Neural cell (in vitro differentiated cells): ENCODE measurements around the gene PLAAT2. TPM values are rescaled to one million over a fixed set of nuclear protein-coding genes. Genes with fewer than 3 reads are reported as not detected.

Experiments
- H2AFZ ChIP-seq: fragments of 200-600, 300-800 bp; sonication (generic), shearing (Covaris generic); 2 replicates; pipeline ENCODE4 v1.6.0; 2014; ENCODE audit warnings: low read depth, mild to moderate bottlenecking, antibody characterized with exemption, low read length, moderate library complexity
- H3F3A ChIP-seq: fragments of 200-600 bp; shearing (Covaris generic); 2 replicates; pipeline ENCODE4 v1.6.1; 2016; ENCODE audit warnings: mild to moderate bottlenecking, moderate library complexity, mixed read lengths, antibody characterized with exemption, low read length; ENCODE audit not compliant: insufficient read depth, poor library complexity, severe bottlenecking
- H3K27ac ChIP-seq: fragments of 200-600, 300-800 bp; sonication (generic), shearing (Covaris generic); 2 replicates; pipeline ENCODE4 v1.5.1; 2014; ENCODE audit warnings: mild to moderate bottlenecking, low read length, moderate library complexity
- H3K27me3 ChIP-seq: fragments of 300-800, 200-600 bp; sonication (generic), shearing (Covaris generic); 2 replicates; pipeline ENCODE4 v1.6.0; 2014; ENCODE audit warnings: mild to moderate bottlenecking, low read depth, low read length, moderate library complexity; ENCODE audit not compliant: insufficient read depth
- H3K36me3 ChIP-seq: fragments of 300-800, 200-600 bp; sonication (generic), shearing (Covaris generic); 2 replicates; pipeline ENCODE4 v1.5.1; 2014; ENCODE audit warnings: mild to moderate bottlenecking, antibody characterized with exemption, low read length, moderate library complexity; ENCODE audit not compliant: insufficient read depth
- H3K4me2 ChIP-seq: fragments of 300-800, 200-600 bp; sonication (generic), shearing (Covaris generic); 2 replicates; pipeline ENCODE4 v1.6.0; 2014; ENCODE audit warnings: mild to moderate bottlenecking, low read length
- H3K4me3 ChIP-seq: fragments of 300-800, 200-600 bp; sonication (generic), shearing (Covaris generic); 2 replicates; pipeline ENCODE4 v1.5.1; 2014; ENCODE audit warnings: mild to moderate bottlenecking, low read length, moderate library complexity
- H3K79me2 ChIP-seq: fragments of 200-600 bp; shearing (Covaris generic); replicated peaks from 2 replicates; pipeline ENCODE4 v1.6.0; 2014; ENCODE audit warnings: mild to moderate bottlenecking, low read length, moderate library complexity; ENCODE audit not compliant: insufficient read depth
- H3K9ac ChIP-seq: fragments of 300-800, 200-600 bp; sonication (generic), shearing (Covaris generic); 2 replicates; pipeline ENCODE4 v1.6.1; 2016; ENCODE audit warnings: mild to moderate bottlenecking, low read length, mixed read lengths
- H3K9me2 ChIP-seq: fragments of 200-600 bp; shearing (Covaris generic); 2 replicates; pipeline ENCODE4 v1.6.1; 2016; ENCODE audit warnings: mild to moderate bottlenecking, low read length, mixed read lengths; ENCODE audit not compliant: insufficient read depth
- H3K9me3 ChIP-seq: fragments of 200-600, 300-800 bp; sonication (generic), shearing (Covaris generic); 2 replicates; pipeline ENCODE4 v1.6.1; 2016; ENCODE audit warnings: mild to moderate bottlenecking, mixed run types, low read length, moderate library complexity, mixed read lengths
- H4K20me1 ChIP-seq: fragments of 200-600 bp; shearing (Covaris generic); 2 replicates; pipeline ENCODE4 v1.6.1; 2016; ENCODE audit warnings: mild to moderate bottlenecking, mixed run types; ENCODE audit not compliant: insufficient read depth
- EP300 ChIP-seq: fragments of 450-650 bp; conservative IDR thresholded peaks from 2 replicates; pipeline ENCODE4 v1.6.1; 2014; ENCODE audit warnings: antibody characterized with exemption, mild to moderate bottlenecking, moderate library complexity; ENCODE audit not compliant: poor library complexity, severe bottlenecking
- EZH2 ChIP-seq: fragments of 200-600, 300-800 bp; shearing (Covaris generic), sonication (generic); IDR thresholded peaks from 2 replicates; pipeline ENCODE4 v1.6.1; 2014; ENCODE audit warnings: antibody characterized with exemption, low read length, borderline replicate concordance, mild to moderate bottlenecking; ENCODE audit not compliant: insufficient read depth, poor library complexity, severe bottlenecking
- MXI1 ChIP-seq: fragments of 450-650 bp; conservative IDR thresholded peaks from 2 replicates; pipeline ENCODE4 v1.6.1; 2014; ENCODE audit warnings: antibody characterized with exemption, mild to moderate bottlenecking; ENCODE audit not compliant: poor library complexity, severe bottlenecking
- POLR2AphosphoS5 ChIP-seq: IDR thresholded peaks from 2 replicates; pipeline ENCODE4 v1.6.1; 2012
- RAD21 ChIP-seq: fragments of 450-650 bp; conservative IDR thresholded peaks from 2 replicates; pipeline ENCODE4 v1.6.1; 2014; ENCODE audit warnings: antibody characterized with exemption, mild to moderate bottlenecking, moderate library complexity
- SMC3 ChIP-seq: fragments of 450-650 bp; conservative IDR thresholded peaks from 2 replicates; pipeline ENCODE4 v1.6.1; 2014; ENCODE audit warnings: antibody characterized with exemption, mild to moderate bottlenecking, moderate library complexity; ENCODE audit not compliant: poor library complexity
- TAF1 ChIP-seq: IDR thresholded peaks from 2 replicates; pipeline ENCODE4 v1.6.1; 2012; ENCODE audit warnings: low read depth
- polyA minus RNA-seq: library from RNA; depleted of rRNA, polyadenylated mRNA; stranded (reverse); fragments of >200 nt; gene quantifications from 2 replicates; pipeline ENCODE4 v1.2.3, GENCODE V29; 2014
- polyA plus RNA-seq: library from polyadenylated mRNA; depleted of rRNA; stranded (reverse); fragments of >200 nt; gene quantifications from 2 replicates; pipeline ENCODE4 v1.2.3, GENCODE V29; 2014
- TF ChIP-seq, protein P1 (sequence below): IDR thresholded peaks from 2 replicates; pipeline ENCODE4 v1.6.1; 2012; ENCODE audit warnings: borderline replicate concordance
- TF ChIP-seq, protein P2 (sequence below): fragments of 450-650 bp; IDR thresholded peaks from 2 replicates; pipeline ENCODE4 v1.5.1; 2014; ENCODE audit warnings: antibody characterized with exemption, mild to moderate bottlenecking, moderate library complexity; ENCODE audit not compliant: poor library complexity, severe bottlenecking

PLAAT2 gene
- polyA plus RNA-seq, result not detected in 2 replicates
- not detected in 2 replicates for polyA minus RNA-seq

DNA sequence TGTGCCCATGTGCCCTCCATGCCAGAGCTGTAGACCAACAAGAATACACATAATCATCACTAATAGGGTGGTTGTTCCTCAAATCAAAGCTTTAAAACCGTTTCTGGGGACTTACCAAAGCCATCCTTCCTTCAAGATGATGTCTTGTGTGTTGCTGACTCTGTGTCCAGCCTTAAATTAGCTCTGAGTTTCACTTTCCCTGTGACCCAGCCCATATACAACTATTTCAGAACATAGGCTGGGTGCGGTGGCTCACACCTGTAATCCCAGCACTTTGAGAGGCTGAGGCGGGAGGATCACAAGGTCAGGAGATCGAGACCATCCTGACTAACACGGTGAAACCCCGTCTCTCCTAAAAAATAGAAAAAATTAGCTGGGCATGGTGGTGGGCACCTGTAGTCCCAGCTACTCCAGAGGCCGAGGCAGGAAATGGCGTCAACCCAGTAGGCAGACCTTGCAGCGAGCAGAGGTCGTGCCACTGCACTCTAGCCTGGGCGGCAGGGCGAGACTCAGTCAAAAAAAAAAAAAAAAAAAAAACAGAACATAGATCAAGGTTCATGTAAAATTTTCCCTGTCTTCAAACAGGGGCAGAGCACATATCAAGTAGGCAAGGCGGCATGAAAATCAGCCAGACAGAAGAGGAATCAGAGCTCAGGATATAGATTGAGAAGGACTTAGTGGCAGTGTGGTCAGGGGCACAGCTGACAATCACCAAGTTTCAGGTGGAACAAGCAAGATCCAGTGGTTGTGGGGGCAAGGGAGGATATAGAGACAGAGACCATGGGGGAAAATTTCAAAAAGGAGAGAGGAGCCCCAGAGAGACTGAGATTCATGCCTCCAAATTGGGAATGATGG is at the start of gene PLAAT2:
PLAAT2 (minus strand) TSS at position 179 of the 855 bp plus-strand sequence; CDS start at position 124, 55 bp downstream.
- no peaks in the 10 kb centered on the region for H3K79me2 ChIP-seq

DNA sequence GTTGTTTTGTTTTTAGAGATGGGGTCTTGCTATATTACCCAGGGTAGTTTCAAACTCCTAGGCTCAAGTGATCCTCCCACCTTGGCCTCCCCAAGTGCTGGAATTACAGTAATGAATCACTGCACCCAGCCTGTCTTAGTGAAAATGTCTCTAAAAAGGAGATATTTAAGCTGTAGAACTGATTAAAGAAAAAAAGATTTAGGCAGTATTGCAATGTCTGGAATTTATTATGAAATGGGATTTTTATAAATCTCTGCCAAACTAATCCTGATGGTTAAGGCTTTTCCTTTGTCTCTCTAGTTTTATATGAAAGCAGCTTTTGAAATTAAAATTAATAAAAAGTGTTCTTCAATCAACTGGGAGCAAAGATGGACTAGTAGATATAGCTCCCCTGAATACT is 49.0 kb upstream of the PLAAT2 start:
- Histone ChIP-seq H2AFZ (no peak overlapping the region), H3K9ac (no peak overlapping the region), H3K27me3 (peaks cover 28% of the 10 kb centered on the region), H3K9me2 (no peaks in the 10 kb centered on the region), H3K4me3 (no peak overlapping the region), H4K20me1 (no peaks in the 10 kb centered on the region), H3K79me2 (no peaks in the 10 kb centered on the region), H3K27ac (no peak overlapping the region), H3K4me2 (no peak overlapping the region), H3K9me3 (no peaks in the 10 kb centered on the region), H3K36me3 (no peaks in the 10 kb centered on the region), H3F3A (no peaks in the 10 kb centered on the region)
- TF ChIP-seq EP300 (no peak), MXI1 (no peak), RAD21 (no peak), EZH2 (no peak), SMC3 (no peak), POLR2AphosphoS5 (no peak), TAF1 (no peak)
- TF ChIP-seq, protein P1, sequence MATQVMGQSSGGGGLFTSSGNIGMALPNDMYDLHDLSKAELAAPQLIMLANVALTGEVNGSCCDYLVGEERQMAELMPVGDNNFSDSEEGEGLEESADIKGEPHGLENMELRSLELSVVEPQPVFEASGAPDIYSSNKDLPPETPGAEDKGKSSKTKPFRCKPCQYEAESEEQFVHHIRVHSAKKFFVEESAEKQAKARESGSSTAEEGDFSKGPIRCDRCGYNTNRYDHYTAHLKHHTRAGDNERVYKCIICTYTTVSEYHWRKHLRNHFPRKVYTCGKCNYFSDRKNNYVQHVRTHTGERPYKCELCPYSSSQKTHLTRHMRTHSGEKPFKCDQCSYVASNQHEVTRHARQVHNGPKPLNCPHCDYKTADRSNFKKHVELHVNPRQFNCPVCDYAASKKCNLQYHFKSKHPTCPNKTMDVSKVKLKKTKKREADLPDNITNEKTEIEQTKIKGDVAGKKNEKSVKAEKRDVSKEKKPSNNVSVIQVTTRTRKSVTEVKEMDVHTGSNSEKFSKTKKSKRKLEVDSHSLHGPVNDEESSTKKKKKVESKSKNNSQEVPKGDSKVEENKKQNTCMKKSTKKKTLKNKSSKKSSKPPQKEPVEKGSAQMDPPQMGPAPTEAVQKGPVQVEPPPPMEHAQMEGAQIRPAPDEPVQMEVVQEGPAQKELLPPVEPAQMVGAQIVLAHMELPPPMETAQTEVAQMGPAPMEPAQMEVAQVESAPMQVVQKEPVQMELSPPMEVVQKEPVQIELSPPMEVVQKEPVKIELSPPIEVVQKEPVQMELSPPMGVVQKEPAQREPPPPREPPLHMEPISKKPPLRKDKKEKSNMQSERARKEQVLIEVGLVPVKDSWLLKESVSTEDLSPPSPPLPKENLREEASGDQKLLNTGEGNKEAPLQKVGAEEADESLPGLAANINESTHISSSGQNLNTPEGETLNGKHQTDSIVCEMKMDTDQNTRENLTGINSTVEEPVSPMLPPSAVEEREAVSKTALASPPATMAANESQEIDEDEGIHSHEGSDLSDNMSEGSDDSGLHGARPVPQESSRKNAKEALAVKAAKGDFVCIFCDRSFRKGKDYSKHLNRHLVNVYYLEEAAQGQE, result no peak
- TF ChIP-seq, protein P2, sequence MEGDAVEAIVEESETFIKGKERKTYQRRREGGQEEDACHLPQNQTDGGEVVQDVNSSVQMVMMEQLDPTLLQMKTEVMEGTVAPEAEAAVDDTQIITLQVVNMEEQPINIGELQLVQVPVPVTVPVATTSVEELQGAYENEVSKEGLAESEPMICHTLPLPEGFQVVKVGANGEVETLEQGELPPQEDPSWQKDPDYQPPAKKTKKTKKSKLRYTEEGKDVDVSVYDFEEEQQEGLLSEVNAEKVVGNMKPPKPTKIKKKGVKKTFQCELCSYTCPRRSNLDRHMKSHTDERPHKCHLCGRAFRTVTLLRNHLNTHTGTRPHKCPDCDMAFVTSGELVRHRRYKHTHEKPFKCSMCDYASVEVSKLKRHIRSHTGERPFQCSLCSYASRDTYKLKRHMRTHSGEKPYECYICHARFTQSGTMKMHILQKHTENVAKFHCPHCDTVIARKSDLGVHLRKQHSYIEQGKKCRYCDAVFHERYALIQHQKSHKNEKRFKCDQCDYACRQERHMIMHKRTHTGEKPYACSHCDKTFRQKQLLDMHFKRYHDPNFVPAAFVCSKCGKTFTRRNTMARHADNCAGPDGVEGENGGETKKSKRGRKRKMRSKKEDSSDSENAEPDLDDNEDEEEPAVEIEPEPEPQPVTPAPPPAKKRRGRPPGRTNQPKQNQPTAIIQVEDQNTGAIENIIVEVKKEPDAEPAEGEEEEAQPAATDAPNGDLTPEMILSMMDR, result no peak

More for the DNA sequence above, at the start of gene PLAAT2:
- H3K4me3 ChIP-seq, result no peak within 1 kb of the TSS
- no peaks in the 10 kb centered on the region for H3K9me3 ChIP-seq
- H3K27me3 ChIP-seq, result no peaks in the 10 kb centered on the region
- no peak for TF ChIP-seq SMC3
- H3K9ac ChIP-seq, result no peak within 1 kb of the TSS
- H3K9me2 ChIP-seq, result no peaks in the 10 kb centered on the region
- no peak within 1 kb of the TSS for H3K4me2 ChIP-seq
- no peak within 1 kb of the TSS for H2AFZ ChIP-seq
- H3K27ac ChIP-seq, result no peak within 1 kb of the TSS
- no peaks in the 10 kb centered on the region for H3F3A ChIP-seq
- no peaks in the 10 kb centered on the region for H3K36me3 ChIP-seq
- no peaks in the 10 kb centered on the region for H4K20me1 ChIP-seq
